WTC11 (cell line): Measurements from ENCODE around the gene EMC6. TPM values are rescaled to one million over a fixed set of nuclear protein-coding genes. Genes with fewer than 3 reads are reported as not detected.

Experiments
- ATAC-seq: fragments of 200-7000 bp; cut with Tn5 transposase; 2 replicates; pipeline ENCODE4 v1.10.0; 2021; ENCODE audit warnings: mild to moderate bottlenecking, moderate library complexity
- CTCF ChIA-PET: fragments of 300-600 bp; sonication (Branson Sonifier 250); formaldehyde crosslinking; loops from one replicate; lab custom pipeline; 2021; ENCODE audit warnings: antibody characterized with exemption; lab: Charles Lee
- POLR2A ChIA-PET: fragments of 350-600 bp; sonication (Branson Sonifier 250); formaldehyde crosslinking; loops from one replicate; lab custom pipeline; 2021; ENCODE audit warnings: antibody characterized with exemption; lab: Charles Lee
- DNase-seq: peaks from one replicate; pipeline ENCODE4 v3.0.0; 2021; ENCODE audit warnings: low spot score
- H3K27ac Mint-ChIP-seq: 2 replicates; pipeline ENCODE4 v1.8.0; 2021; ENCODE audit warnings: mixed read lengths
- H3K27me3 Mint-ChIP-seq: 2 replicates; pipeline ENCODE4 v1.8.0; 2021; ENCODE audit warnings: low read depth, mild to moderate bottlenecking, moderate library complexity, mixed read lengths
- H3K36me3 Mint-ChIP-seq: 2 replicates; pipeline ENCODE4 v1.8.0; 2021; ENCODE audit warnings: mixed read lengths
- H3K4me1 Mint-ChIP-seq: 2 replicates; pipeline ENCODE4 v1.8.0; 2022; ENCODE audit warnings: mixed read lengths
- H3K4me3 Mint-ChIP-seq: 2 replicates; pipeline ENCODE4 v1.8.0; 2021; ENCODE audit warnings: mild to moderate bottlenecking, moderate library complexity, mixed read lengths
- H3K9me3 Mint-ChIP-seq: 2 replicates; pipeline ENCODE4 v1.8.0; 2021; ENCODE audit warnings: mixed read lengths
- CREB1 ChIP-seq: sonication (generic); formaldehyde crosslinking; IDR thresholded peaks from 2 replicates; pipeline ENCODE4 v1.8.0; 2023; ENCODE audit warnings: mild to moderate bottlenecking, missing genetic modification reagents
- EMX1 ChIP-seq: fragments of 250-450 bp; sonication (Bioruptor Pico); IDR thresholded peaks from 2 replicates; pipeline ENCODE4 v1.8.0; 2021; ENCODE audit warnings: mild to moderate bottlenecking
- ESRRA ChIP-seq: sonication (generic); formaldehyde crosslinking; IDR thresholded peaks from 2 replicates; pipeline ENCODE4 v1.8.1; 2022; ENCODE audit warnings: mild to moderate bottlenecking, missing genetic modification reagents, borderline replicate concordance
- GTF2I ChIP-seq: fragments of 250-450 bp; sonication (Bioruptor Pico); conservative IDR thresholded peaks from 2 replicates; pipeline ENCODE4 v1.4.0; 2021; ENCODE audit warnings: mild to moderate bottlenecking
- JAZF1 ChIP-seq: fragments of 250-450 bp; sonication (Bioruptor Pico); IDR thresholded peaks from 2 replicates; pipeline ENCODE4 v1.9.0; 2021; ENCODE audit warnings: moderate library complexity, mild to moderate bottlenecking, inconsistent platforms
- MXD4 ChIP-seq: fragments of 250-450 bp; sonication (Bioruptor Pico); IDR thresholded peaks from 2 replicates; pipeline ENCODE4 v1.8.0; 2021; ENCODE audit warnings: mild to moderate bottlenecking, moderate library complexity, borderline replicate concordance
- NFATC4 ChIP-seq: fragments of 250-450 bp; sonication (Bioruptor Pico); IDR thresholded peaks from 2 replicates; pipeline ENCODE4 v1.9.0; 2021; ENCODE audit warnings: mild to moderate bottlenecking
- NFE2L1 ChIP-seq: sonication (generic); formaldehyde crosslinking; IDR thresholded peaks from 2 replicates; pipeline ENCODE4 v1.8.1; 2023; ENCODE audit warnings: missing genetic modification reagents
- PREB ChIP-seq: sonication (generic); formaldehyde crosslinking; IDR thresholded peaks from 2 replicates; pipeline ENCODE4 v1.8.1; 2022; ENCODE audit warnings: mild to moderate bottlenecking, missing genetic modification reagents, moderate library complexity, borderline replicate concordance
- RORB ChIP-seq: fragments of 250-450 bp; sonication (Bioruptor Pico); IDR thresholded peaks from 2 replicates; pipeline ENCODE4 v1.9.0; 2021; ENCODE audit warnings: mild to moderate bottlenecking
- TCF7 ChIP-seq: sonication (generic); formaldehyde crosslinking; IDR thresholded peaks from 2 replicates; pipeline ENCODE4 v1.8.0; 2022; ENCODE audit warnings: mild to moderate bottlenecking, low read depth, missing genetic modification reagents, moderate library complexity
- TEAD1 ChIP-seq: sonication (generic); formaldehyde crosslinking; IDR thresholded peaks from 2 replicates; pipeline ENCODE4 v1.8.0; 2022; ENCODE audit warnings: mild to moderate bottlenecking, missing genetic modification reagents
- ZNF121 ChIP-seq: sonication (generic); formaldehyde crosslinking; IDR thresholded peaks from 2 replicates; pipeline ENCODE4 v1.8.0; 2023; ENCODE audit warnings: missing genetic modification reagents
- ZNF671 ChIP-seq: fragments of 250-450 bp; sonication (Bioruptor Pico); IDR thresholded peaks from 2 replicates; pipeline ENCODE4 v1.8.0; 2021; ENCODE audit warnings: mild to moderate bottlenecking
- total RNA-seq: library from RNA; stranded (reverse); gene quantifications from 3 replicates; pipeline ENCODE4 v1.2.3, GENCODE V29; 2021
- TF ChIP-seq, protein P1 (sequence below): sonication (generic); formaldehyde crosslinking; IDR thresholded peaks from 2 replicates; pipeline ENCODE4 v1.8.0; 2023; ENCODE audit warnings: missing genetic modification reagents, mild to moderate bottlenecking, borderline replicate concordance
- TF ChIP-seq, protein P2 (sequence below): sonication (generic); formaldehyde crosslinking; IDR thresholded peaks from 2 replicates; pipeline ENCODE4 v1.8.1; 2023; ENCODE audit warnings: mild to moderate bottlenecking, missing genetic modification reagents
- TF ChIP-seq, protein P3 (sequence below): sonication (generic); formaldehyde crosslinking; conservative IDR thresholded peaks from 2 replicates; pipeline ENCODE4 v1.8.1; 2023; ENCODE audit warnings: mild to moderate bottlenecking, low read depth, missing genetic modification reagents, moderate library complexity
- TF ChIP-seq, protein P4 (sequence below): fragments of 250-450 bp; sonication (Bioruptor Pico); IDR thresholded peaks from 2 replicates; pipeline ENCODE4 v2.1.2; 2022; ENCODE audit warnings: mild to moderate bottlenecking, moderate library complexity
- TF ChIP-seq, protein P5 (sequence below): sonication (generic); formaldehyde crosslinking; IDR thresholded peaks from 2 replicates; pipeline ENCODE4 v1.8.1; 2022; ENCODE audit warnings: low read depth, missing genetic modification reagents, borderline replicate concordance
- TF ChIP-seq, protein P6 (sequence below): fragments of 250-450 bp; sonication (Bioruptor Pico); IDR thresholded peaks from 2 replicates; pipeline ENCODE4 v1.9.0; 2021; ENCODE audit warnings: moderate library complexity, mild to moderate bottlenecking, inconsistent platforms, borderline replicate concordance

EMC6 gene
- total RNA-seq, 1 experiment from 2014 or later = 86.0 TPM

DNA sequence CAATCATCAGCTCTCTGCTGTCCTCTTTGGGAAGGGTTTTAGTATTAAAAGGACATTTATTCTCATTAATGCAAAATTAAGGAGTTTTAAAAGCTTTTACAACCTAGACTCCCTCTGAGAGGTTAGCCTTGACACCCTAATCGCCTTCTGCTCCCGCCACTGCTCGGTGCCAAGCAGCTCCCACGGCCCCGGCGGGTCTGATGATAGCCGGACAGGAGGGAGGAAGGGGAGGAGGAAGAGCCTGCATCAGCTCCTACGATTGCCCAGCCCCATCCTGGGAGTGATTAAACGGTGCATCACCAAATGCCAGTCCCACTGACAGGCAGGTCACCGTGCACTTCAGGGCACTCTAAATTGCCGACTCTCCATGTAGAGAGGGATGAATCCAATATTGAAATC lies 40.8 kb upstream of the EMC6 start (continued):
- TF ChIP-seq NFATC4 (CRISPR knock-in tag) (no peak), TEAD1 (CRISPR knock-in tag) (no peak), RORB (CRISPR knock-in tag) (no peak), CREB1 (CRISPR knock-in tag) (no peak)

DNA sequence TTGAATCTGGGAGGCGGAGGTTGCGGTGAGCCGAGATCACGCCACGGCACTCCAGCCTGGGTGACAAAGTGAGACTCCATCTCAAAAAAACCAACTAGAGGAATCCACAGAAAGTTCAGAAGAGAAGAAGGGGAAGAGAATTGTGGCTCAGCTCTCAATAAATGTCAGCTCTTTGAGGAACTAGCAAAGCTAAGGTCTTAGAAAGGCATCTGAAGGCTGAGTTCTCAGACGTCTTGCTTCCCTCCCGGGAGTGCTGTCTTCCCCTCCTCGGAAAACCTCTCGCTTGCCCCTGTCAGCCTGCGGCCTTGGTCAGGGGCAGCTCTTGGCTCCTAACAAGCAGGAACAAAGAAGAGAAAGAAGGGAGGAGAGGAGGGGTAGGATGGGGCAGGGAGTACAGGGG lies 37.8 kb upstream of the EMC6 start:
- Mint-ChIP-seq H3K9me3 (no peaks in the 10 kb centered on the region), H3K27ac (no peak overlapping the region; the same call in 1 of the 2 replicates), H3K27me3 (no peaks in the 10 kb centered on the region), H3K36me3 (peaks cover 39% of the 10 kb centered on the region), H3K4me1 (peaks cover 7% of the 10 kb centered on the region), H3K4me3 (no peak overlapping the region)
- CTCF ChIA-PET = interaction anchor here (0.9 to 1.1 kb wide), 2 partner anchors 52 to 213 kb away, joined by 4 to 6 read pairs; no protein-coding TSS in a partner anchor
- no peak for DNase-seq
- POLR2A ChIA-PET = no interaction called here
- TF ChIP-seq, protein P1, sequence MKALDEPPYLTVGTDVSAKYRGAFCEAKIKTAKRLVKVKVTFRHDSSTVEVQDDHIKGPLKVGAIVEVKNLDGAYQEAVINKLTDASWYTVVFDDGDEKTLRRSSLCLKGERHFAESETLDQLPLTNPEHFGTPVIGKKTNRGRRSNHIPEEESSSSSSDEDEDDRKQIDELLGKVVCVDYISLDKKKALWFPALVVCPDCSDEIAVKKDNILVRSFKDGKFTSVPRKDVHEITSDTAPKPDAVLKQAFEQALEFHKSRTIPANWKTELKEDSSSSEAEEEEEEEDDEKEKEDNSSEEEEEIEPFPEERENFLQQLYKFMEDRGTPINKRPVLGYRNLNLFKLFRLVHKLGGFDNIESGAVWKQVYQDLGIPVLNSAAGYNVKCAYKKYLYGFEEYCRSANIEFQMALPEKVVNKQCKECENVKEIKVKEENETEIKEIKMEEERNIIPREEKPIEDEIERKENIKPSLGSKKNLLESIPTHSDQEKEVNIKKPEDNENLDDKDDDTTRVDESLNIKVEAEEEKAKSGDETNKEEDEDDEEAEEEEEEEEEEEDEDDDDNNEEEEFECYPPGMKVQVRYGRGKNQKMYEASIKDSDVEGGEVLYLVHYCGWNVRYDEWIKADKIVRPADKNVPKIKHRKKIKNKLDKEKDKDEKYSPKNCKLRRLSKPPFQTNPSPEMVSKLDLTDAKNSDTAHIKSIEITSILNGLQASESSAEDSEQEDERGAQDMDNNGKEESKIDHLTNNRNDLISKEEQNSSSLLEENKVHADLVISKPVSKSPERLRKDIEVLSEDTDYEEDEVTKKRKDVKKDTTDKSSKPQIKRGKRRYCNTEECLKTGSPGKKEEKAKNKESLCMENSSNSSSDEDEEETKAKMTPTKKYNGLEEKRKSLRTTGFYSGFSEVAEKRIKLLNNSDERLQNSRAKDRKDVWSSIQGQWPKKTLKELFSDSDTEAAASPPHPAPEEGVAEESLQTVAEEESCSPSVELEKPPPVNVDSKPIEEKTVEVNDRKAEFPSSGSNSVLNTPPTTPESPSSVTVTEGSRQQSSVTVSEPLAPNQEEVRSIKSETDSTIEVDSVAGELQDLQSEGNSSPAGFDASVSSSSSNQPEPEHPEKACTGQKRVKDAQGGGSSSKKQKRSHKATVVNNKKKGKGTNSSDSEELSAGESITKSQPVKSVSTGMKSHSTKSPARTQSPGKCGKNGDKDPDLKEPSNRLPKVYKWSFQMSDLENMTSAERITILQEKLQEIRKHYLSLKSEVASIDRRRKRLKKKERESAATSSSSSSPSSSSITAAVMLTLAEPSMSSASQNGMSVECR (CRISPR knock-in tag) = no peak
- TF ChIP-seq MXD4 = no peak
- TF ChIP-seq GTF2I (CRISPR knock-in tag) = no peak
- TF ChIP-seq, protein P2, sequence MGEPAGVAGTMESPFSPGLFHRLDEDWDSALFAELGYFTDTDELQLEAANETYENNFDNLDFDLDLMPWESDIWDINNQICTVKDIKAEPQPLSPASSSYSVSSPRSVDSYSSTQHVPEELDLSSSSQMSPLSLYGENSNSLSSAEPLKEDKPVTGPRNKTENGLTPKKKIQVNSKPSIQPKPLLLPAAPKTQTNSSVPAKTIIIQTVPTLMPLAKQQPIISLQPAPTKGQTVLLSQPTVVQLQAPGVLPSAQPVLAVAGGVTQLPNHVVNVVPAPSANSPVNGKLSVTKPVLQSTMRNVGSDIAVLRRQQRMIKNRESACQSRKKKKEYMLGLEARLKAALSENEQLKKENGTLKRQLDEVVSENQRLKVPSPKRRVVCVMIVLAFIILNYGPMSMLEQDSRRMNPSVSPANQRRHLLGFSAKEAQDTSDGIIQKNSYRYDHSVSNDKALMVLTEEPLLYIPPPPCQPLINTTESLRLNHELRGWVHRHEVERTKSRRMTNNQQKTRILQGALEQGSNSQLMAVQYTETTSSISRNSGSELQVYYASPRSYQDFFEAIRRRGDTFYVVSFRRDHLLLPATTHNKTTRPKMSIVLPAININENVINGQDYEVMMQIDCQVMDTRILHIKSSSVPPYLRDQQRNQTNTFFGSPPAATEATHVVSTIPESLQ (CRISPR knock-in tag) = no peak
- TF ChIP-seq, protein P3, sequence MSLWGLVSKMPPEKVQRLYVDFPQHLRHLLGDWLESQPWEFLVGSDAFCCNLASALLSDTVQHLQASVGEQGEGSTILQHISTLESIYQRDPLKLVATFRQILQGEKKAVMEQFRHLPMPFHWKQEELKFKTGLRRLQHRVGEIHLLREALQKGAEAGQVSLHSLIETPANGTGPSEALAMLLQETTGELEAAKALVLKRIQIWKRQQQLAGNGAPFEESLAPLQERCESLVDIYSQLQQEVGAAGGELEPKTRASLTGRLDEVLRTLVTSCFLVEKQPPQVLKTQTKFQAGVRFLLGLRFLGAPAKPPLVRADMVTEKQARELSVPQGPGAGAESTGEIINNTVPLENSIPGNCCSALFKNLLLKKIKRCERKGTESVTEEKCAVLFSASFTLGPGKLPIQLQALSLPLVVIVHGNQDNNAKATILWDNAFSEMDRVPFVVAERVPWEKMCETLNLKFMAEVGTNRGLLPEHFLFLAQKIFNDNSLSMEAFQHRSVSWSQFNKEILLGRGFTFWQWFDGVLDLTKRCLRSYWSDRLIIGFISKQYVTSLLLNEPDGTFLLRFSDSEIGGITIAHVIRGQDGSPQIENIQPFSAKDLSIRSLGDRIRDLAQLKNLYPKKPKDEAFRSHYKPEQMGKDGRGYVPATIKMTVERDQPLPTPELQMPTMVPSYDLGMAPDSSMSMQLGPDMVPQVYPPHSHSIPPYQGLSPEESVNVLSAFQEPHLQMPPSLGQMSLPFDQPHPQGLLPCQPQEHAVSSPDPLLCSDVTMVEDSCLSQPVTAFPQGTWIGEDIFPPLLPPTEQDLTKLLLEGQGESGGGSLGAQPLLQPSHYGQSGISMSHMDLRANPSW (CRISPR knock-in tag) = no peak
- TF ChIP-seq, protein P4, sequence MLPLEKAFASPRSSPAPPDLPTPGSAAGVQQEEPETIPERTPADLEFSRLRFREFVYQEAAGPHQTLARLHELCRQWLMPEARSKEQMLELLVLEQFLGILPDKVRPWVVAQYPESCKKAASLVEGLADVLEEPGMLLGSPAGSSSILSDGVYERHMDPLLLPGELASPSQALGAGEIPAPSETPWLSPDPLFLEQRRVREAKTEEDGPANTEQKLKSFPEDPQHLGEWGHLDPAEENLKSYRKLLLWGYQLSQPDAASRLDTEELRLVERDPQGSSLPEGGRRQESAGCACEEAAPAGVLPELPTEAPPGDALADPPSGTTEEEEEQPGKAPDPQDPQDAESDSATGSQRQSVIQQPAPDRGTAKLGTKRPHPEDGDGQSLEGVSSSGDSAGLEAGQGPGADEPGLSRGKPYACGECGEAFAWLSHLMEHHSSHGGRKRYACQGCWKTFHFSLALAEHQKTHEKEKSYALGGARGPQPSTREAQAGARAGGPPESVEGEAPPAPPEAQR (CRISPR knock-in tag) = no peak
- no peak for TF ChIP-seq ZNF121 (CRISPR knock-in tag)
- no peak for TF ChIP-seq ESRRA (CRISPR knock-in tag)
- ATAC-seq = no peak

- POLR2A ChIA-PET = interaction anchor here (0.6 kb wide), 1 partner anchor 1403 kb away, joined by 4 read pairs; the partner anchor contains the start of gene SLC52A1
- TF ChIP-seq NFE2L1 (CRISPR knock-in tag) (no peak), ZNF671 (CRISPR knock-in tag) (no peak), TCF7 (no peak), TEAD1 (CRISPR knock-in tag) (no peak), PREB (no peak), EMX1 (CRISPR knock-in tag) (no peak), ZNF121 (CRISPR knock-in tag) (no peak), JAZF1 (CRISPR knock-in tag) (no peak), GTF2I (CRISPR knock-in tag) (no peak)
- TF ChIP-seq, protein P5, sequence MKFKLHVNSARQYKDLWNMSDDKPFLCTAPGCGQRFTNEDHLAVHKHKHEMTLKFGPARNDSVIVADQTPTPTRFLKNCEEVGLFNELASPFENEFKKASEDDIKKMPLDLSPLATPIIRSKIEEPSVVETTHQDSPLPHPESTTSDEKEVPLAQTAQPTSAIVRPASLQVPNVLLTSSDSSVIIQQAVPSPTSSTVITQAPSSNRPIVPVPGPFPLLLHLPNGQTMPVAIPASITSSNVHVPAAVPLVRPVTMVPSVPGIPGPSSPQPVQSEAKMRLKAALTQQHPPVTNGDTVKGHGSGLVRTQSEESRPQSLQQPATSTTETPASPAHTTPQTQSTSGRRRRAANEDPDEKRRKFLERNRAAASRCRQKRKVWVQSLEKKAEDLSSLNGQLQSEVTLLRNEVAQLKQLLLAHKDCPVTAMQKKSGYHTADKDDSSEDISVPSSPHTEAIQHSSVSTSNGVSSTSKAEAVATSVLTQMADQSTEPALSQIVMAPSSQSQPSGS (CRISPR knock-in tag) = no peak
- TF ChIP-seq, protein P6, sequence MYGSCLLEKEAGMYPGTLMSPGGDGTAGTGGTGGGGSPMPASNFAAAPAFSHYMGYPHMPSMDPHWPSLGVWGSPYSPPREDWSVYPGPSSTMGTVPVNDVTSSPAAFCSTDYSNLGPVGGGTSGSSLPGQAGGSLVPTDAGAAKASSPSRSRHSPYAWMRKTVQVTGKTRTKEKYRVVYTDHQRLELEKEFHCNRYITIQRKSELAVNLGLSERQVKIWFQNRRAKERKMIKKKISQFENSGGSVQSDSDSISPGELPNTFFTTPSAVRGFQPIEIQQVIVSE (CRISPR knock-in tag) = no peak
These were observed 36.3 kb upstream of the EMC6 start for GRCh38 chr17:3632287-3632686.

More at GRCh38 chr17:3632287-3632686, 36.3 kb upstream of the EMC6 start:
- peaks cover 28% of the 10 kb centered on the region for H3K36me3 Mint-ChIP-seq
- H3K27me3 Mint-ChIP-seq = no peaks in the 10 kb centered on the region
- H3K4me3 Mint-ChIP-seq = no peak overlapping the region
- H3K27ac Mint-ChIP-seq = no peak overlapping the region; the same call in 1 of the 2 replicates
- ATAC-seq (no peak), DNase-seq (no peak)
- peaks cover 10% of the 10 kb centered on the region for H3K4me1 Mint-ChIP-seq
- H3K9me3 Mint-ChIP-seq = no peaks in the 10 kb centered on the region
- CTCF ChIA-PET = interaction anchor here (1.1 kb wide), 1 partner anchor 50 kb away, joined by 3 read pairs; no protein-coding TSS in a partner anchor
